Amniotic stem cell (primary cell): ENCODE data around the gene VPREB1.
"Not testable (repeated sequence)": the region's sequence is repeated elsewhere in the genome, so short reads cannot be mapped to it uniquely, and the experiment has no call there.

Source experiments
- DNase-seq: peaks from one replicate; lab custom pipeline; 2025; lab: John Stamatoyannopoulos, UW

Gene VPREB1

GRCh38 chr22:22244316-22245250, at the start of gene VPREB1:
VPREB1 (plus strand) TSS chr22:22244786; CDS start chr22:22244814, 28 bp downstream.
- DNase-seq, result no peak

GRCh38 chr22:22194931-22195264, 49.7 kb upstream of the VPREB1 start:
- no peak for DNase-seq

DNA sequence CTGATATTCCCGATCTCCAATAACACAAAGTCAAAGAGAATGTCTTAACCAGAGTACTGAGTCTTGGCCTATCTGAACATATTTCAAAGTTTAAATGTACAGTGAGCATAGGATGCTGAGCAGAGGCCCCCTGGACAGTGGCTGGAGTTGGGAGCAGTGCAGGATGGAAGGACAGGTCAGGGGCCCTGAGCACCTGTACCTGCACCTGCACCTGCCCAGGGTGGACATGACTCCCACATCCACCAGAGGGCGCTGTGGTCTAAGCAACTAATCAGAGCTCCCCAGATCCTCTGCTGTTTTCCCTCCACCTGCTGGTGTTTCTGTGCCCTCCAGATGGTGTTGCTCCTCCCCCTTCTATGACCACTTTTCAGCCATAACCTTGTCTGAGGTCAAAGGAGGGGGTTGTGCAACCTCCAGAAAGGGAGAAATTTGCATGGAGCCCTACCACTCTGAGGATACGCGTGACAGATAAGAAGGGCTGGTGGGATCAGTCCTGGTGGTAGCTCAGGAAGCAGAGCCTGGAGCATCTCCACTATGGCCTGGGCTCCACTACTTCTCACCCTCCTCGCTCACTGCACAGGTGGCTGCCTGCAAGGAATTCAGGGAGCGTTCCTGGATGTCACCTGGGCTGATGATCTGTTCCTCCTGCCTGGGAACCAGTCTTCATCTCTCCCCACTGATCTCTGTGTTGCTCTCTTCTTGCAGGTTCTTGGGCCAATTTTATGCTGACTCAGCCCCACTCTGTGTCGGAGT, 49.1 kb upstream of the VPREB1 start:
- DNase-seq, result peak; percentile 9

GRCh38 chr22:22196018-22196533, 48.5 kb upstream of the VPREB1 start:
- DNase-seq, result no peak

- DNase-seq, result no peak
These were observed 47.6 kb upstream of the VPREB1 start for GRCh38 chr22:22196833-22197477.

- DNase-seq, result no peak
These were observed 46.6 kb upstream of the VPREB1 start for GRCh38 chr22:22197993-22198402.

DNA sequence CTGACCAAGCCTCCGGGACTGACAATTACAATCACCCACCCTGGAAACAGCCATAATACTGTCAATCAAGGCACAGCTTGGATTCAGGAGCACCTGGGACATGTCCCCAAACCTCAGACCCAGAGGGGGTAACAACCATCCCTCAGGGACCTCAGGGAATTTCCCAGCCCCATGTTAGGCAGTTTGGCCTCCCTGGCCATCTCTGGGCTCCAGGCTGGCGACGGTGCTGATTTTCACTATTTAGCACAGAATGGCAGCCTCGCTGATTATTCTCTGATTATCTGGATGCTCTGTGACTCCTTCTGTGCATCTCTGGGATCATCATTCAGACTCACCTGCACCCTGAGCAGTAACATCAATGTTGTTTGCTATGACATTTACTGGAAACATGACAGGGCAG, 45.8 kb upstream of the VPREB1 start:
- no peak for DNase-seq

GRCh38 chr22:22199634-22200033, 45.0 kb upstream of the VPREB1 start:
- DNase-seq, result no peak

- DNase-seq, result no peak
These were observed 43.9 kb upstream of the VPREB1 start for GRCh38 chr22:22200569-22201184.

GRCh38 chr22:22201185-22201929, 43.2 kb upstream of the VPREB1 start:
- no peak for DNase-seq

DNA sequence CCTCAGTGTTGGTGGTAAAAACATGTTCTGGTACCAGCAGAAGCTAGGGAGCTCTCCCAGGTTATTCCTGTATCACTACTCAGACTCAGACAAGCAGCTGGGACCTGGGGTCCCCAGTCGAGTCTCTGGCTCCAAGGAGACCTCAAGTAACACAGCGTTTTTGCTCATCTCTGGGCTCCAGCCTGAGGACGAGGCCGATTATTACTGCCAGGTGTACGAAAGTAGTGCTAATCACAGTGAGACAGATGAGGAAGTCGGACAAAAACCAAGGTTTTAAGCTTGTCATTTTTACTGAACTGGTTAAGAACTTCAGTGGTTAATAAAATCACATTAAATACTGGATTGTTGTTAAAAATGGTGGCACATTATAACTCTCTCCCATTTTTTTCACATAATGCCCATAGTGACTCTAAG, 42.6 kb upstream of the VPREB1 start:
- no peak for DNase-seq

DNA sequence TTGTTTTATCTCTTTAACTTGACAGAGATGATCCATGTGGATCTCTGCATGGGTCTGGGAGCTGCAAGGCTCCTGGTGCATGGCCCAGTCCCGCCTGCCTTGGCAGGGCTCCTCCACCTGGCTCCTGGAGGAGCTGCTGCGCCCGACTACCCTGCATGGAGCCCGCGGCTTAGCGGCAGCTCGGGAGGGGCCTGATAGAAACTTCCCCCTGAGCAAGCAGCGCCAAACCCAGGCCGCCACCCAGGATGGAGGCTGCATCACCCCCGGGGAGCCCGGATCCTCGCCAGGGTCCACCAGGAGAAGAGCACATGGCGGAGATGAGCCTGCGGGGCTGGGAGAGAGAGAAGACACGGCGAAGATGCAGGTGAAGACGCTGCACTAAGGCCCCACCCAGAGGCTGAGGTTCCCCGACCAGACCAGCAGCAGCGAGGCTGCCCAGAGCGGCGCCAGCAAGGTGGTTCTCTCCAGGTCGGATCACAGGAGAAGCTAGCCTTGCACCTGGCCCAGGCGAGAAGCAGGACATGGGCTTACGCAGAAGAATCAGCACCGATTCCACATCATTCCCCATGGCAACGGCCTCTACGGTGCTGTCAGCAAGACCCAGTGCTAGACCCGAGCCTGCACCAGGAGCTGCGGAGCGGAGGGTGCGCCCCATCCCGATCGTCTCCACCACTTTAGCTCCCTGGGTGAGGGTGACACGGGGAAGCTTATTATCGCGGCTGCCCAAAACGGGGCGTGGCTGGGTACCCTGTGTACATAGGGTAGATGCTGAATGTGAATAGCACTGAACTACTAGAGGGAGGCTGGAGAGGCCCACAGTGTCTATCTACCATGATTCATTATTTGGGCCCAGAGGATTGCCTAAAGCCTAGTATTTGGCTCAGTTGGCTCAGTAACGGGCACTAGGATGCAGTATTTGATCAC, 41.3 kb upstream of the VPREB1 start:
- DNase-seq, result no peak

GRCh38 chr22:22207845-22208564, 36.6 kb upstream of the VPREB1 start:
- peak; percentile 22 for DNase-seq

- no peak for DNase-seq
These were observed 35.9 kb upstream of the VPREB1 start for GRCh38 chr22:22208652-22209051.

- not testable (repeated sequence) for DNase-seq
These were observed 35.4 kb upstream of the VPREB1 start for GRCh38 chr22:22209080-22209640.

GRCh38 chr22:22210375-22210774, 34.2 kb upstream of the VPREB1 start:
- DNase-seq, result peak; percentile 5

DNA sequence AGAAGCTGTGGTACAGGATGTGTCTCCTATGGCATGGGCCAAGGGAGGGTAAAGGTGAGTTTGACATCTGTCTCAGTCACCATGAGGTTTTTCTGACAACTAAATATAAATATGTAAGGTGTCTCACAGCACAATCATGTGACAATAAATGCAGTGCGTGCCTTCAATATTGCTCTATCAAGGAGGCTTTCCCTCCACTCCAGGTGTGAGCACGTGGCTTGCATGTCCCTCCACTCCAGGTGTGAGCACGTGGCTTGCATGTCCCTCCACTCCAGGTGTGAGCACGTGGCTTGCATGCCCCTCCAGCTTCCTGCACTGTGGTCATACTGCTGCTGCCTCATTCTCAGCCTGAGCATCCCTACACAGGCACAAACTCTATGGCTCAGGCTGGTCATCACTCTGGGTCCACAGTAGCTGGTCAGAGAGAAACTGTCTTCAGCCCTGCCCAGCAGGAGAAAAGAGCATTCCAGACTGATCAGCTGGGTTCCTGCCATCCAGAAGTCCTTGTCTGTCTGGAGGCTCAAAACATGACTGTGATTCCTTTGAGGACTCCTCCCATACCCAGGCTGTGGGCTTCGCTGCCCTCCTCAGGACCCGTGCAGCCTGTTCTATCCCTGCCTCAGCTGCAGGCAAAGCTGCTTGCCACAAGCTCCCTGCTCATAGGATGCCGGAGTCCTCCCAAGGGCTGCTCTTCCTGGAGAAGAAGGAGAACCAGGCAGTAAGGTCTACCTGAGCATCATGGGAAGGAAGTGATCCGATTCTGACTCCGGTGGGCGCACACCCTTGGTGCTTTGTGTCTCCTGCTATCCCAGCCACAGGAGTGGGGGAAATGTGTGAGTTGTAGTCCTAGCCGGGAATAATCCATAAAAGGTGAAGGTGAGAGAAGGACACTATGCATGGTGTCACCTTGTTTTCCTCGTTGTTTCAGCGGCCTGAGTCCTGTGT, 33.4 kb upstream of the VPREB1 start:
- no peak for DNase-seq

- DNase-seq, result no peak
These were observed 31.4 kb upstream of the VPREB1 start for GRCh38 chr22:22213231-22213630.
